ENCODE measurements around the gene CWH43. TPM values are rescaled to one million over a fixed set of nuclear protein-coding genes. Genes with fewer than 3 reads are reported as not detected.

CWH43 gene
- total and polyA plus RNA-seq, 10 of the 15 experiments (the other 5 are each of a cell fraction or from before 2014, with no cell fraction given), result not detected

DNA sequence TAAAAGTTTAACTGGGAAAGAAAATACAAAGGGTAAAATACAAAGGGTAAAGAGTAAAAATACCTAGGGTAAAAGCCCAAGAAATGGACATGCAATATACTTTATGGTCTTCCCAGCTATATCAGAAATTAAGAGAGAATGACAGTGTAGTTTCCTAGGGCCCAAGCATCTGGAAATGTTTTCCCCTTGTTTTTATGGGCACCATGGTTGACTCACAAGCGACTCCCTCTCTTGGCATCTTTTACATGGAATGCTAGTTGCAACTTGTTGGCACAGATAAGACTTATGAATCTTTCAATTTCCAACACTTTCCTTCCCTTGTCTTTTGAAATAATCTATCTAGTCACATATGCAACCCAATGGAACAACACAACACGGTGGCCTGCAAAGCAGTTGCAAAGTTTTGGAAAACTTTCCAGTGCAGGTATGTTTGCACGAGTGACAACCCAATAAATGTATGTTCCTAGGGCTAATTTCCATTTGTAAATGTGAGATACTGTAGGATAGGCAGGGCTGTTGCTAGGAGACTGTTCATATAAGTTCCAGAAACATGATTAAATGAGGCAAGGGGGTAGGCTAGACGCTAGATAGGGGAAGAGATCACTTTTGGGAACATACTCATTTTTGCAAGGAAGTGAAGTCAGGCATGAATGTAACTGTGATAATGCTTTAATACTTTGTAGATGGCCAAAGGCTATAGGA is 36.4 kb upstream of the CWH43 start:
- FAIRE-seq (no peak), DNase-seq (ENCODE audit: low read depth, low spot score) (no peak), ATAC-seq (no peak)
- Histone ChIP-seq H3K4me3 (no peak overlapping the region), H3K79me2 (ENCODE audit: control insufficient read depth, insufficient read depth, low read length) (no peaks in the 10 kb centered on the region), H4K20me1 (ENCODE audit: control insufficient read depth, insufficient read depth) (no peaks in the 10 kb centered on the region), H2AFZ (ENCODE audit: control insufficient read depth, low read depth, low read length) (no peak overlapping the region), H3K27me3 (replicated peaks in 1 of 2; ENCODE audit: control insufficient read depth in 2 of 2, insufficient read depth in 2 of 2, low read length in 1 of 2) (peaks cover 0 to 3% of the 10 kb centered on the region in 2 experiments; a peak in 1 of 4 replicates), H3K4me1 (ENCODE audit: control insufficient read depth, insufficient read depth, low read length) (no peaks in the 10 kb centered on the region), H3K27ac (ENCODE audit: control insufficient read depth, insufficient read depth) (no peak overlapping the region), H3K36me3 (ENCODE audit: control insufficient read depth in 2 of 2, insufficient read depth in 2 of 2, low read length in 1 of 2) (no peaks in the 10 kb centered on the region), H3K4me2 (ENCODE audit: control insufficient read depth, insufficient read depth) (no peak overlapping the region), H3K9ac (ENCODE audit: control insufficient read depth, insufficient read depth, low read length) (no peak overlapping the region), H3K9me3 (replicated peaks; ENCODE audit: control insufficient read depth, insufficient read depth, low read length) (no peaks in the 10 kb centered on the region; the same call in 2 of the 3 replicates)
- 33% methylated on average over 4 of the region's 4 CpGs for WGBS (ENCODE audit: insufficient coverage, insufficient replicate concordance, low lambda C conversion rate, missing lambda C conversion rate)
- in situ Hi-C loops (cut with MboI), result no loop called here
- TF ChIP-seq, protein P1, sequence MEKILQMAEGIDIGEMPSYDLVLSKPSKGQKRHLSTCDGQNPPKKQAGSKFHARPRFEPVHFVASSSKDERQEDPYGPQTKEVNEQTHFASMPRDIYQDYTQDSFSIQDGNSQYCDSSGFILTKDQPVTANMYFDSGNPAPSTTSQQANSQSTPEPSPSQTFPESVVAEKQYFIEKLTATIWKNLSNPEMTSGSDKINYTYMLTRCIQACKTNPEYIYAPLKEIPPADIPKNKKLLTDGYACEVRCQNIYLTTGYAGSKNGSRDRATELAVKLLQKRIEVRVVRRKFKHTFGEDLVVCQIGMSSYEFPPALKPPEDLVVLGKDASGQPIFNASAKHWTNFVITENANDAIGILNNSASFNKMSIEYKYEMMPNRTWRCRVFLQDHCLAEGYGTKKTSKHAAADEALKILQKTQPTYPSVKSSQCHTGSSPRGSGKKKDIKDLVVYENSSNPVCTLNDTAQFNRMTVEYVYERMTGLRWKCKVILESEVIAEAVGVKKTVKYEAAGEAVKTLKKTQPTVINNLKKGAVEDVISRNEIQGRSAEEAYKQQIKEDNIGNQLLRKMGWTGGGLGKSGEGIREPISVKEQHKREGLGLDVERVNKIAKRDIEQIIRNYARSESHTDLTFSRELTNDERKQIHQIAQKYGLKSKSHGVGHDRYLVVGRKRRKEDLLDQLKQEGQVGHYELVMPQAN (conservative IDR thresholded peaks at IDR 0.05), result no peak
- TF ChIP-seq ZSCAN29 (IDR thresholded peaks at IDR 0.05) (no peak), CBX5 (IDR thresholded peaks at IDR 0.05; ENCODE audit: low read depth) (no peak), NR2F1 (conservative IDR thresholded peaks at IDR 0.05) (no peak), MYB (IDR thresholded peaks at IDR 0.05; ENCODE audit: borderline replicate concordance, low read depth, low read length) (no peak), CHD1 (IDR thresholded peaks at IDR 0.05; ENCODE audit: low read depth, low read length) (no peak), ZNF217 (IDR thresholded peaks at IDR 0.05) (no peak), POLR2A (IDR thresholded peaks at IDR 0.05; ENCODE audit: low read depth, low read length) (no peak), NBN (IDR thresholded peaks at IDR 0.05) (no peak), ZZZ3 (IDR thresholded peaks at IDR 0.05; ENCODE audit: control insufficient read depth, insufficient read length, low read depth) (no peak), TCF3 (IDR thresholded peaks at IDR 0.05; ENCODE audit: borderline replicate concordance, insufficient read depth, low read depth, low read length) (no peak), RBBP5 (conservative IDR thresholded peaks at IDR 0.05) (no peak), ZNF622 (IDR thresholded peaks at IDR 0.05) (no peak), SMC3 (IDR thresholded peaks at IDR 0.05; ENCODE audit: borderline replicate concordance, low read length) (no peak), RELA (IDR thresholded peaks at IDR 0.05; ENCODE audit: borderline replicate concordance, partially characterized antibody) (no peak), SMARCA5 (IDR thresholded peaks at IDR 0.05) (no peak), KDM1A (IDR thresholded peaks at IDR 0.05; ENCODE audit: borderline replicate concordance) (no peak)
- TF ChIP-seq, protein P2, sequence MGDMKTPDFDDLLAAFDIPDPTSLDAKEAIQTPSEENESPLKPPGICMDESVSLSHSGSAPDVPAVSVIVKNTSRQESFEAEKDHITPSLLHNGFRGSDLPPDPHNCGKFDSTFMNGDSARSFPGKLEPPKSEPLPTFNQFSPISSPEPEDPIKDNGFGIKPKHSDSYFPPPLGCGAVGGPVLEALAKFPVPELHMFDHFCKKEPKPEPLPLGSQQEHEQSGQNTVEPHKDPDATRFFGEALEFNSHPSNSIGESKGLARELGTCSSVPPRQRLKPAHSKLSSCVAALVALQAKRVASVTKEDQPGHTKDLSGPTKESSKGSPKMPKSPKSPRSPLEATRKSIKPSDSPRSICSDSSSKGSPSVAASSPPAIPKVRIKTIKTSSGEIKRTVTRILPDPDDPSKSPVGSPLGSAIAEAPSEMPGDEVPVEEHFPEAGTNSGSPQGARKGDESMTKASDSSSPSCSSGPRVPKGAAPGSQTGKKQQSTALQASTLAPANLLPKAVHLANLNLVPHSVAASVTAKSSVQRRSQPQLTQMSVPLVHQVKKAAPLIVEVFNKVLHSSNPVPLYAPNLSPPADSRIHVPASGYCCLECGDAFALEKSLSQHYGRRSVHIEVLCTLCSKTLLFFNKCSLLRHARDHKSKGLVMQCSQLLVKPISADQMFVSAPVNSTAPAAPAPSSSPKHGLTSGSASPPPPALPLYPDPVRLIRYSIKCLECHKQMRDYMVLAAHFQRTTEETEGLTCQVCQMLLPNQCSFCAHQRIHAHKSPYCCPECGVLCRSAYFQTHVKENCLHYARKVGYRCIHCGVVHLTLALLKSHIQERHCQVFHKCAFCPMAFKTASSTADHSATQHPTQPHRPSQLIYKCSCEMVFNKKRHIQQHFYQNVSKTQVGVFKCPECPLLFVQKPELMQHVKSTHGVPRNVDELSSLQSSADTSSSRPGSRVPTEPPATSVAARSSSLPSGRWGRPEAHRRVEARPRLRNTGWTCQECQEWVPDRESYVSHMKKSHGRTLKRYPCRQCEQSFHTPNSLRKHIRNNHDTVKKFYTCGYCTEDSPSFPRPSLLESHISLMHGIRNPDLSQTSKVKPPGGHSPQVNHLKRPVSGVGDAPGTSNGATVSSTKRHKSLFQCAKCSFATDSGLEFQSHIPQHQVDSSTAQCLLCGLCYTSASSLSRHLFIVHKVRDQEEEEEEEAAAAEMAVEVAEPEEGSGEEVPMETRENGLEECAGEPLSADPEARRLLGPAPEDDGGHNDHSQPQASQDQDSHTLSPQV (IDR thresholded peaks at IDR 0.05), result no peak
- TF ChIP-seq, protein P3, sequence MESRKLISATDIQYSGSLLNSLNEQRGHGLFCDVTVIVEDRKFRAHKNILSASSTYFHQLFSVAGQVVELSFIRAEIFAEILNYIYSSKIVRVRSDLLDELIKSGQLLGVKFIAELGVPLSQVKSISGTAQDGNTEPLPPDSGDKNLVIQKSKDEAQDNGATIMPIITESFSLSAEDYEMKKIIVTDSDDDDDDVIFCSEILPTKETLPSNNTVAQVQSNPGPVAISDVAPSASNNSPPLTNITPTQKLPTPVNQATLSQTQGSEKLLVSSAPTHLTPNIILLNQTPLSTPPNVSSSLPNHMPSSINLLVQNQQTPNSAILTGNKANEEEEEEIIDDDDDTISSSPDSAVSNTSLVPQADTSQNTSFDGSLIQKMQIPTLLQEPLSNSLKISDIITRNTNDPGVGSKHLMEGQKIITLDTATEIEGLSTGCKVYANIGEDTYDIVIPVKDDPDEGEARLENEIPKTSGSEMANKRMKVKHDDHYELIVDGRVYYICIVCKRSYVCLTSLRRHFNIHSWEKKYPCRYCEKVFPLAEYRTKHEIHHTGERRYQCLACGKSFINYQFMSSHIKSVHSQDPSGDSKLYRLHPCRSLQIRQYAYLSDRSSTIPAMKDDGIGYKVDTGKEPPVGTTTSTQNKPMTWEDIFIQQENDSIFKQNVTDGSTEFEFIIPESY (IDR thresholded peaks at IDR 0.05), result no peak
- no TSS peak for BruUV-seq (replicated peaks)
- intact Hi-C loops (cut with micrococcal nuclease; ENCODE audit: unreplicated experiment), result no loop called here
- ChIA-PET RAD21 (ENCODE audit: unreplicated experiment) (no interaction called here), SMC1A (ENCODE audit: uncharacterized antibody, unreplicated experiment) (no interaction called here), POLR2A (interaction anchor here (0.5 kb wide), 1 partner anchor 497 kb away, joined by 3 read pairs; no protein-coding TSS in a partner anchor), CTCF (interaction anchor here (1.0 to 1.3 kb wide), 2 partner anchors 9 to 13 kb away, joined by 3 read pairs; no protein-coding TSS in a partner anchor)

Measured in GM12878 (cell line).